ENCODE data around the gene TEX13D.
A peak's percentile ranks its signal among the peaks of the same experiment; 100 is the strongest.

TEX13D gene

DNA sequence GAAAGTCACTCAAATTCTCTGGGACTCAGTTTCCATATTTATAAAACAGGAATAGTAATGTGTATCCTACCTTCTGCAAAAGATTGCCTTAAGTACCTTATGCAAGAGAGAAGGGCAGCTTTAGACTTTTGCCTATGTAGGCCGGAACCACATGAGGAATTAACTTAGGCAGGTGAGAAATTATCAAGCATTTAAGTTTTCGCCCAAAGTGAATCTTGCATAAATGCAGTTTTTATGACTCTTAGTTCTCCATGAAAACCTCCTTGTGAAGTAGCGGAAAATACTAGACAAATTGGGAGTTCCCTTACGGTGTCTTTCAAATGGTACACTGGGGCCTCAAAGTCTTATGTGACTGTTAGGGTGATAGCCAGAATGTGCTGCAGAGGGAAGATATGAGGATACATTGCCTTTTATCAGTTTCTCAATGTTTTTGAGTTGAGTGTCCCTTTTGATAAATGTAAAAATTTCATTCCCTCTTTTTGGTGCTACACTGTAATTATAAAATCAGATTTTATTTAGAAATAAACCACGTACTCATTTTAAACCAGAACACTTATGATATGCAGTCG is 16.5 kb downstream of the TEX13D start:
- DNase-seq, result peak; percentile 9

DNA sequence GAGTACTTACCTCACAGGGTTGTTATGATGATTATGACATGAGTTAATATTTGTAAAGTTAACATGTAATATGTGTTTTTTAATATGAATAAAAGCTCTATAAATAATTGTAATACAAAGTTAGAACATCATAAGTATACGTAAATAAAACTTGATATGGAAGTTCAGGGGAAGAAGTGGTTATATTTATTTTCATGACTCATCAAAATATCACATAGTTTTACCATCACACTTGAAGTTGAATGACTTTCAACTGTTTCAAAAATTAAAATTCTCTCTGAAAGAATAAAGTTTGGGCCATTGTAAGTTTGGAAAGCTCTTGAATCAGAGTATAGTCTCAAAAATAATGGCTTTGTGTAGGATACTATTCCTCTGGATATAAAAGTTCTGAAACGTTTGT is 22.2 kb downstream of the TEX13D start:
- no peak for DNase-seq

DNA sequence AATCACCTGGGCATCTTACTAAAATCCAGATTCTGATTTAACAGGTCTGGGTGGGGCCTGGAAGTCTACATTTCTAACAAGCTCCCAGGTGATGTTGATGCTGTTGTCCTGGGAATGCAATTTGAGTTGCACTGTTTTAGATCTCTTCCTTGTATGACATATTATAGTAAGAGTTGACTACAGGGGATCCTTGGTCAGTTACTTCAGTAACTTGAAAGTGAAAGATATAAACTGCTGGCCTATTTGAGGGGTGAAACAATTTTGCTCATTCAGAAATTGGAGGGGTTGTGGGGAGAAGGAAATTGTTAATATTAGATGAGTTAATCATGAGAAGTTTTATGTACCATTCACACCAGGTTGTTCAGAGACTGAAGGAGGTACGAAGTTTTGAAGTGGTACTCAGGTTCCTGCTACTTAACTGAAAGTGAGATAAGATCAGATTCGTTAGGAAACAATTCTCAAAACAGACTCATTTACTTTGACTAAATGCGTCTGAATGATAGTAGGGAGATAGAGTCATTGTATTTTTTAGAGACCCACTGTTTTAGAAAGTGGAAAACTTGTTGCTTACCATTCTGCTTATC is 26.4 kb downstream of the TEX13D start:
- no peak for DNase-seq

GRCh38 chrX:124362072-124362471 is 29.6 kb downstream of the TEX13D start:
- DNase-seq, result no peak

DNA sequence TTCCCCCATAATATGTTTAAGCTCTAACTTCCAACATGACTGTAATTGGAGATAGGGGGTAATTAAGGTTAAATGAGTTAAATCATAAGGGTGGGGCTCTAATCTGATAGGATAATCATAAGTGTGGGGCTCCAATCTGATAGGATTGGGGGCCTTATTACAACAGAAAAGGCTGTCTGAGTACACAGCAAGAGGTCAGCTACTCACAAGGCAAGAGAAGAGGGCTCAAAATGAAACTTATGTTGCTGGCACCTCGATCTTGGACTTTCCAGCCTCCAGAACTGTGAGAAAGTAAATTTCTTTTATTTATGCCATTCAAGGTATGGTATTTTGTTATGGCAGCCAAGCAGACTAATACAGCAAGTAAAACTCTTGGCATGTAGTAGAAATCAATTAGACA is 30.3 kb downstream of the TEX13D start:
- DNase-seq, result no peak

DNA sequence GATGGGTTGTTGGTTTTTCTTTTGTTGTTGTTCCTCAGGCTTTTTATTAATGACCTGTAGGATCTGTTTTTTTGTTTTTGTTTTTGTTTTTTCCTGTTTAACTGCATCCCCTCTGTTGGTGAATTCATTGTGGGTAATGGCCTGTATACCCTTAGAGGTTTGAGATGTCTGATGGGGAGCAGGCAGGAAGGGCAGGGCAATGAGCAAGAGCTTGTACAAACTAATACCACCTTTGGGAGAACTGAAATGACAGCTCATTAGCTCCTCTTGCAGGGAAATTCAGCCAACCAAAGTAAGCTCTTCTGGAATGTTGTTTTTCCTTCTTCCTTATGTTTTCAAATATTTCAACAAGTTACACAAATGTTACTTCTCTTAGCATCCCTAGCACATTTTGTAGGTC is 37.3 kb downstream of the TEX13D start:
- DNase-seq, result no peak

DNA sequence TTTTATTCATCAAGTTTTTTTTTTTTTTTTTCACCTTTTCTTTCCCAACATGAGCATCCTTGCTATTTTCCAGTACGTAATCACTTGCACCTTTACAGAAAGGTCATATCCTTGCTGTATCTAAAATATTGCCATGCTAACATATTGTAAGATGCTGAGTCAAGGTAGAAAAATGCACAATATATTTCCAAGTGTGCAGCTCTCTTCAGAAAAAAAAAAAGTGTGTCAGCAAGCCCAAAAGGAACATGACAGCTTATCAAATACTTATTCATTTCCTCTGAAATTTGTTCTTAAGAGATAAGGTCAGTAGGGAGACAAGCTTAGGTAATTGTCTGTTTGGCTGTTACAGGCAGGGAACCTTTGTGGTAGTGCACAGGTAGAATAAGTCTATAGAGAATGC is 40.9 kb downstream of the TEX13D start:
- no peak for DNase-seq

DNA sequence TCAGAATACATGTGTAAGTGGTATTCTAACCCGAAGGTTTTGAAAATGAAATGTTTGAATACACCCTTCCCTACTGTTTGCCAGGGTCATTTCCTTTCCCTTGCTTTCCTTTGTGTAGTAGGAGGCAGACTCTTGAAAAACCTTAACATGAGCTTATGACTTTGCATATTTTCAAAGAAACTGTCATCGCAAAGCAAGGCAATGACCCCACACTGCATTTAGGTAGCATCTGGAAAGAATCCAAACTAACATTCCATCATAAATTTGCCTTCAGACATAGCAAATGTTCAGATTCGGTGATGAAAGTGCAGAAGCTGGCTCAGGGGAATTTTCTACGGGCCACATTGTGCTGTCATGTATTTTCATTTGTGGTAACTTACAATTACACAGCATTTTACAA is 46.2 kb downstream of the TEX13D start:
- peak; percentile 6 for DNase-seq

DNA sequence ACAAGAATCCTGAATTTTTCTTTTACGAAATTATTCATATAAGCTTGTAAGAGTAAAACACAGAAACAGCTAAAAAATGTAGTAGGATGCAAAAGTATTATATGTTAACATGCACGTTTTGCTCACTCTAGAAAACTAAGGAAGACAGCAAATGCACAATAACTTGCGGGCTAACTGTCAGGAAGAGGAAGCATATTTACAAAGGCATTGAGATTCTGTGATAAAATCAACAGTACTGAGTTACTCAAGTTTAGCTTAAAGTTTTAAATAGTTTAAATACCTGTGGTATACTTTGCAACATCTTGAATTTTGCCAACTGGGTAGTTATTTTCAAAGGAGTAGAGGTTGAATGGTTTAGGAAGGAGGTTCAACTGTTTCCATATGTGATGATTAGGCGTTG is 50.9 kb downstream of the TEX13D start:
- DNase-seq, result no peak

DNA sequence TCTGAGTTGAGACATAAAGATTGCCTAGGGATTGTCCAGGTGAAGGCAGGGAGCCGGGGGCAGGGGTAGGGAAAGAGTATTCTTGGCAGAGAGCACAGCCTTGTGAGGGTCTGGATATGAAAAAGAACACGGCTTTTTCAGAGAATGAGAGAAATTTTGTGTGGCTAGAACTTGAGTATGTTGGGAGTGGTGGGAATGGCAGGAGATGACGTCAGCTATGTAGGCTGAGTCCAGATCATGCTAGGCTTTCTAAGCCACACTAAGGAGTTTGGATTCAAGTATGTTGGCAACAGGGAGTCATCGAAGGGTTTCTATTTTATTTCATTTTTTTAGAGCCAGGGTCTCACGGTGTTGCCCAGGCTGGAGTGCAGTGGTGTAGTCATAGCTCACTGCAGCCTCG is 53.9 kb downstream of the TEX13D start:
- no peak for DNase-seq
